DOHH2 (cell line): ENCODE data around the gene CALHM1.

Source experiments
- H3F3A ChIP-seq: fragments of 200-600 bp; sonication (generic), shearing (Covaris generic); 2 replicates; pipeline ENCODE4 v1.6.0; 2016; ENCODE audit warnings: antibody characterized with exemption, mild to moderate bottlenecking; ENCODE audit not compliant: control insufficient read depth, insufficient read depth
- H3K27ac ChIP-seq: fragments of 200-600 bp; sonication (generic); 2 replicates; pipeline ENCODE4 v1.5.1; 2014; ENCODE audit warnings: low read depth, mild to moderate bottlenecking, low read length, moderate library complexity
- H3K27me3 ChIP-seq: fragments of 200-600 bp; sonication (generic); 2 replicates; pipeline ENCODE4 v1.6.1; 2014; ENCODE audit warnings: mild to moderate bottlenecking, low read length, mixed read lengths; ENCODE audit not compliant: control insufficient read depth
- H3K36me3 ChIP-seq: fragments of 200-600 bp; sonication (generic); 2 replicates; pipeline ENCODE4 v1.6.1; 2014; ENCODE audit warnings: mild to moderate bottlenecking, low read length, moderate library complexity, mixed read lengths; ENCODE audit not compliant: control insufficient read depth
- H3K4me1 ChIP-seq: fragments of 200-600 bp; sonication (generic); 2 replicates; pipeline ENCODE4 v1.6.1; 2014; ENCODE audit warnings: mild to moderate bottlenecking, low read length, mixed read lengths; ENCODE audit not compliant: control insufficient read depth
- H3K4me2 ChIP-seq: fragments of 200-600 bp; sonication (generic); 2 replicates; pipeline ENCODE4 v1.6.0; 2014; ENCODE audit warnings: mild to moderate bottlenecking, low read length, moderate library complexity
- H3K4me3 ChIP-seq: fragments of 200-600 bp; sonication (generic); 2 replicates; pipeline ENCODE4 v1.5.1; 2014; ENCODE audit warnings: mild to moderate bottlenecking, low read length, mixed read lengths
- H3K79me2 ChIP-seq: fragments of 200-600 bp; sonication (generic); 2 replicates; pipeline ENCODE4 v1.6.1; 2014; ENCODE audit warnings: mild to moderate bottlenecking, low read length, mixed read lengths; ENCODE audit not compliant: control insufficient read depth
- H3K9me2 ChIP-seq: fragments of 200-600 bp; sonication (generic); replicated peaks from 2 replicates; pipeline ENCODE4 v1.6.1; 2014; ENCODE audit warnings: mild to moderate bottlenecking, low read length, mixed read lengths; ENCODE audit not compliant: control insufficient read depth
- H3K9me3 ChIP-seq: fragments of 200-600 bp; sonication (generic); 2 replicates; pipeline ENCODE4 v1.6.1; 2014; ENCODE audit warnings: antibody characterized with exemption, low read length, mixed read lengths; ENCODE audit not compliant: control insufficient read depth, insufficient read depth
- H4K20me1 ChIP-seq: fragments of 200-600 bp; sonication (generic); 2 replicates; pipeline ENCODE4 v1.6.0; 2014; ENCODE audit warnings: low read depth, mild to moderate bottlenecking, antibody characterized with exemption, low read length, moderate library complexity; ENCODE audit not compliant: control insufficient read depth, insufficient read depth
- CTCF ChIP-seq: fragments of 200-600 bp; sonication (generic); IDR thresholded peaks from one replicate; pipeline ENCODE4 v1.5.1; 2014; ENCODE audit warnings: antibody characterized with exemption, mild to moderate bottlenecking, low read depth, low read length; ENCODE audit not compliant: poor library complexity, severe bottlenecking
- EZH2phosphoT487 ChIP-seq: fragments of 200-600 bp; sonication (generic); IDR thresholded peaks from 2 replicates; pipeline ENCODE4 v1.6.1; 2017; ENCODE audit warnings: borderline replicate concordance, mild to moderate bottlenecking, antibody characterized with exemption, low read length, moderate library complexity, mixed read lengths

CALHM1 gene

GRCh38 chr10:103439776-103440175 is 18.9 kb downstream of the CALHM1 start:
- H3K27me3 ChIP-seq = no peaks in the 10 kb centered on the region
- no peak overlapping the region for H3K4me2 ChIP-seq
- H3K36me3 ChIP-seq = peaks cover 91% of the 10 kb centered on the region
- no peak overlapping the region for H3K27ac ChIP-seq
- H3F3A ChIP-seq = peaks cover 4% of the 10 kb centered on the region
- H3K4me3 ChIP-seq = no peak overlapping the region
- peaks cover 24% of the 10 kb centered on the region for H3K4me1 ChIP-seq
- no peaks in the 10 kb centered on the region for H3K9me2 ChIP-seq
- TF ChIP-seq EZH2phosphoT487 = no peak
- no peak for TF ChIP-seq CTCF
- no peaks in the 10 kb centered on the region for H3K9me3 ChIP-seq
- peaks cover 13% of the 10 kb centered on the region for H3K79me2 ChIP-seq
- no peaks in the 10 kb centered on the region for H4K20me1 ChIP-seq

- Histone ChIP-seq H4K20me1 (no peaks in the 10 kb centered on the region), H3K9me3 (no peaks in the 10 kb centered on the region), H3K27me3 (no peaks in the 10 kb centered on the region), H3K4me2 (peak overlapping the region; percentile 69; the same call in 1 of the 2 replicates), H3F3A (peaks cover 8% of the 10 kb centered on the region), H3K36me3 (peaks cover 89% of the 10 kb centered on the region), H3K79me2 (peaks cover 15% of the 10 kb centered on the region), H3K4me3 (no peak overlapping the region), H3K4me1 (peaks cover 39% of the 10 kb centered on the region), H3K27ac (peak overlapping the region; percentile 66), H3K9me2 (no peaks in the 10 kb centered on the region)
- TF ChIP-seq CTCF (no peak), EZH2phosphoT487 (no peak)
These were observed 24.8 kb downstream of the CALHM1 start for GRCh38 chr10:103433858-103434257.

GRCh38 chr10:103431902-103432301 is 26.8 kb downstream of the CALHM1 start:
- H3K4me1 ChIP-seq = peaks cover 36% of the 10 kb centered on the region
- no peak overlapping the region for H3K27ac ChIP-seq
- H3K79me2 ChIP-seq = peaks cover 15% of the 10 kb centered on the region
- H3K9me2 ChIP-seq = no peaks in the 10 kb centered on the region
- H3F3A ChIP-seq = peaks cover 8% of the 10 kb centered on the region
- no peaks in the 10 kb centered on the region for H3K27me3 ChIP-seq
- H3K9me3 ChIP-seq = no peaks in the 10 kb centered on the region
- no peak for TF ChIP-seq EZH2phosphoT487
- TF ChIP-seq CTCF = no peak
- no peak overlapping the region for H3K4me2 ChIP-seq
- H3K36me3 ChIP-seq = peaks cover 91% of the 10 kb centered on the region
- H4K20me1 ChIP-seq = no peaks in the 10 kb centered on the region
- H3K4me3 ChIP-seq = no peak overlapping the region
